ENCODE data around the gene TYW3. TPM values are rescaled to one million over a fixed set of nuclear protein-coding genes. Genes with fewer than 3 reads are reported as not detected.

The TYW3 gene
- total and polyA plus RNA-seq, 9 donors: 11.6 to 30.9 (median 21.7) TPM

- DNase-seq: no peak
- no peaks in the 10 kb centered on the region for H3K4me1 ChIP-seq (ENCODE audit: insufficient read depth)
- no peaks in the 10 kb centered on the region for H3K9me3 ChIP-seq
- TF ChIP-seq CTCF (IDR thresholded peaks at IDR 0.05) (no peak), EP300 (IDR thresholded peaks at IDR 0.05) (no peak), POLR2A (IDR thresholded peaks at IDR 0.05) (no peak)
- H3K4me3 ChIP-seq: no peak overlapping the region
- intact Hi-C loops (cut with DNase I): no loop called here
- no peak overlapping the region for H3K27ac ChIP-seq
- no peaks in the 10 kb centered on the region for H3K36me3 ChIP-seq
- H3K27me3 ChIP-seq: no peaks in the 10 kb centered on the region
Measured at GRCh38 chr1:74785944-74786343, 53.0 kb downstream of the TYW3 start.

- intact Hi-C loops (cut with DNase I): no loop called here
- H3K27me3 ChIP-seq: no peaks in the 10 kb centered on the region
- H3K9me3 ChIP-seq: no peaks in the 10 kb centered on the region
- H3K4me1 ChIP-seq (ENCODE audit: insufficient read depth): no peaks in the 10 kb centered on the region
- no peak overlapping the region for H3K4me3 ChIP-seq
- TF ChIP-seq EP300 (IDR thresholded peaks at IDR 0.05) (no peak), POLR2A (IDR thresholded peaks at IDR 0.05) (no peak), CTCF (IDR thresholded peaks at IDR 0.05) (no peak)
- no peaks in the 10 kb centered on the region for H3K36me3 ChIP-seq
- no peak for DNase-seq
- no peak overlapping the region for H3K27ac ChIP-seq
Measured at GRCh38 chr1:74790453-74790852, 57.5 kb downstream of the TYW3 start.

- Histone ChIP-seq H3K36me3 (no peaks in the 10 kb centered on the region), H3K27ac (no peak overlapping the region), H3K27me3 (no peaks in the 10 kb centered on the region), H3K4me3 (no peak overlapping the region), H3K4me1 (ENCODE audit: insufficient read depth) (no peaks in the 10 kb centered on the region), H3K9me3 (no peaks in the 10 kb centered on the region)
- intact Hi-C loops (cut with DNase I): no loop called here
- no peak for DNase-seq
- no peak for TF ChIP-seq EP300 (IDR thresholded peaks at IDR 0.05)
- no peak for TF ChIP-seq CTCF (IDR thresholded peaks at IDR 0.05)
- TF ChIP-seq POLR2A (IDR thresholded peaks at IDR 0.05): no peak
- 10 to 15% (median 14%) methylated on average over 2 of the region's 2 CpGs for WGBS, 3 donors
Measured at GRCh38 chr1:74791491-74791890, 58.5 kb downstream of the TYW3 start.

GRCh38 chr1:74799119-74799657 is 66.2 kb downstream of the TYW3 start:
- Histone ChIP-seq H3K27ac (no peak overlapping the region), H3K4me3 (no peak overlapping the region), H3K27me3 (no peaks in the 10 kb centered on the region)

More at GRCh38 chr1:74799119-74799657, 66.2 kb downstream of the TYW3 start:
- intact Hi-C loops (cut with DNase I): no loop called here
- Histone ChIP-seq H3K9me3 (no peaks in the 10 kb centered on the region), H3K4me1 (ENCODE audit: insufficient read depth) (no peaks in the 10 kb centered on the region), H3K36me3 (no peaks in the 10 kb centered on the region)
- TF ChIP-seq CTCF (IDR thresholded peaks at IDR 0.05): no peak
- TF ChIP-seq POLR2A (IDR thresholded peaks at IDR 0.05): no peak
- no peak for TF ChIP-seq EP300 (IDR thresholded peaks at IDR 0.05)
- no peak for DNase-seq

Data from ovary (tissue), 9 donors.